IMR-90 (cell line): ENCODE measurements around the gene IFT81. TPM values are rescaled to one million over a fixed set of nuclear protein-coding genes. Genes with fewer than 3 reads are reported as not detected.
A peak's percentile ranks its signal among the peaks of the same experiment; 100 is the strongest.

Experiments used
- ATAC-seq: fragments of 200-7000 bp; cut with Tn5 transposase; 2 replicates; pipeline ENCODE4 v1.9.1; 2020; ENCODE audit warnings: low read depth, mild to moderate bottlenecking, moderate library complexity
- BruUV-seq: library from RNA; stranded (reverse); fragments of 400-500 nt; replicated peaks from 2 replicates; lab custom pipeline; 2021; lab: Mats Ljungman, UMichigan
- CTCF ChIA-PET: fragments of 300-600 bp; formaldehyde crosslinking; extraction: SDS; loops from one replicate; lab custom pipeline; 2021; ENCODE audit warnings: antibody characterized with exemption; lab: Yijun Ruan, JAX
- POLR2A ChIA-PET: fragments of 300-600 bp; sonication (Branson Sonifier 250); formaldehyde crosslinking; loops from one replicate; lab custom pipeline; 2022; ENCODE audit warnings: antibody characterized with exemption; ENCODE audit not compliant: unreplicated experiment; lab: Charles Lee
- DNase-seq: peaks from one replicate; pipeline ENCODE4 v3.0.0; 2013
- H2AFZ ChIP-seq: replicated peaks from 2 replicates; pipeline ENCODE3; 2013; ENCODE audit warnings: low read length, mild to moderate bottlenecking; ENCODE audit not compliant: poor library complexity
- H2AK5ac ChIP-seq: 2 replicates; pipeline ENCODE4 v1.6.1; 2013; ENCODE audit warnings: low read depth, low read length, inconsistent platforms
- H2AK9ac ChIP-seq: replicated peaks from 2 replicates; pipeline ENCODE3; 2013; ENCODE audit warnings: mild to moderate bottlenecking, low read depth, low read length, moderate library complexity; ENCODE audit not compliant: poor library complexity
- H2BK120ac ChIP-seq: 2 replicates; pipeline ENCODE4 v1.6.1; 2013; ENCODE audit warnings: low read depth, low read length, inconsistent platforms
- H2BK15ac ChIP-seq: 3 replicates; pipeline ENCODE4 v1.6.1; 2013; ENCODE audit warnings: low read depth, low read length, inconsistent platforms
- H2BK20ac ChIP-seq: 2 replicates; pipeline ENCODE4 v1.6.1; 2013; ENCODE audit warnings: low read depth, mild to moderate bottlenecking, inconsistent platforms, low read length, moderate library complexity
- H2BK5ac ChIP-seq: 2 replicates; pipeline ENCODE4 v1.6.1; 2013; ENCODE audit warnings: mild to moderate bottlenecking, low read depth, low read length, inconsistent platforms; ENCODE audit not compliant: poor library complexity, severe bottlenecking
- H3K14ac ChIP-seq: replicated peaks from 2 replicates; pipeline ENCODE4 v1.6.1; 2013; ENCODE audit warnings: low read depth, low read length, inconsistent platforms
- H3K18ac ChIP-seq: 2 replicates; pipeline ENCODE4 v1.6.1; 2013; ENCODE audit warnings: low read depth, low read length, control low read depth
- H3K23ac ChIP-seq: 2 replicates; pipeline ENCODE4 v1.6.1; 2013; ENCODE audit warnings: low read depth, low read length, inconsistent platforms
- H3K27ac ChIP-seq: 2 replicates; pipeline ENCODE4 v1.5.1; 2013; ENCODE audit warnings: mild to moderate bottlenecking, control low read depth, low read length; ENCODE audit not compliant: insufficient read depth
- H3K27me3 ChIP-seq: 2 replicates; pipeline ENCODE4 v1.6.1; 2013; ENCODE audit warnings: low read length; ENCODE audit not compliant: control insufficient read depth, insufficient read depth
- H3K36me3 ChIP-seq: 2 replicates; pipeline ENCODE4 v1.6.1; 2013; ENCODE audit warnings: low read length, mixed read lengths; ENCODE audit not compliant: control insufficient read depth, insufficient read depth
- H3K4ac ChIP-seq: 2 replicates; pipeline ENCODE4 v1.6.1; 2013; ENCODE audit warnings: low read depth, low read length, inconsistent platforms
- H3K4me1 ChIP-seq: 2 replicates; pipeline ENCODE4 v1.6.1; 2013; ENCODE audit warnings: low read length, mixed read lengths; ENCODE audit not compliant: control insufficient read depth, insufficient read depth
- H3K4me2 ChIP-seq: 2 replicates; pipeline ENCODE4 v1.6.1; 2013; ENCODE audit warnings: low read depth, mild to moderate bottlenecking, control low read depth, low read length, moderate library complexity
- H3K4me3 ChIP-seq: 2 replicates; pipeline ENCODE4 v1.5.1; 2013; ENCODE audit warnings: low read depth, mild to moderate bottlenecking, control low read depth, low read length, moderate library complexity; ENCODE audit not compliant: insufficient read depth
- H3K56ac ChIP-seq: 2 replicates; pipeline ENCODE4 v1.6.1; 2013; ENCODE audit warnings: low read length, inconsistent platforms; ENCODE audit not compliant: insufficient read depth; ENCODE audit errors: extremely low read depth
- H3K79me1 ChIP-seq, 2 experiments: 2 replicates each; pipeline ENCODE4 v1.6.1; 2013; ENCODE audit warnings: low read length in 2 of 2, inconsistent platforms in 1 of 2, low read depth in 1 of 2
- H3K9ac ChIP-seq: 2 replicates; pipeline ENCODE4 v1.6.1; 2013; ENCODE audit warnings: low read depth, low read length, control low read depth
- H3K9me1 ChIP-seq: 2 replicates; pipeline ENCODE4 v1.6.1; 2013; ENCODE audit warnings: low read length, inconsistent platforms; ENCODE audit not compliant: insufficient read depth
- H3K9me3 ChIP-seq: 2 replicates; pipeline ENCODE4 v1.6.1; 2013; ENCODE audit warnings: low read length; ENCODE audit not compliant: control insufficient read depth, insufficient read depth
- H4K20me1 ChIP-seq: 2 replicates; pipeline ENCODE4 v1.6.1; 2013; ENCODE audit warnings: low read length, inconsistent platforms; ENCODE audit not compliant: insufficient read depth
- H4K5ac ChIP-seq: 2 replicates; pipeline ENCODE4 v1.6.1; 2013; ENCODE audit warnings: mild to moderate bottlenecking, low read depth, low read length, control low read depth
- H4K8ac ChIP-seq, 2 experiments: 2 replicates each; pipeline ENCODE4 v1.6.1; 2013; ENCODE audit warnings: low read depth in 2 of 2, low read length in 2 of 2, control low read depth in 1 of 2, inconsistent platforms in 1 of 2
- H4K91ac ChIP-seq: 2 replicates; pipeline ENCODE4 v1.6.1; 2013; ENCODE audit warnings: low read depth, low read length, inconsistent platforms; ENCODE audit not compliant: insufficient read depth
- BHLHE40 ChIP-seq: fragments of 150-350 bp; IDR thresholded peaks from 2 replicates; pipeline ENCODE4 v1.6.1; 2016; ENCODE audit warnings: mild to moderate bottlenecking, low read depth, low read length
- CEBPB ChIP-seq: IDR thresholded peaks from 2 replicates; pipeline ENCODE4 v1.6.1; 2012; ENCODE audit warnings: low read depth, low read length, improper control_type of control experiment
- CHD1 ChIP-seq: IDR thresholded peaks from 2 replicates; pipeline ENCODE4 v1.6.1; 2012; ENCODE audit warnings: low read depth, low read length, improper control_type of control experiment
- FOS ChIP-seq: fragments of 150-350 bp; IDR thresholded peaks from 2 replicates; pipeline ENCODE4 v1.6.1; 2016; ENCODE audit warnings: low read depth, low read length
- MAFK ChIP-seq: IDR thresholded peaks from 2 replicates; pipeline ENCODE4 v1.6.1; 2012; ENCODE audit warnings: low read depth, low read length, improper control_type of control experiment
- MAZ ChIP-seq: IDR thresholded peaks from 2 replicates; pipeline ENCODE4 v1.6.1; 2012; ENCODE audit warnings: low read depth, mild to moderate bottlenecking, low read length, improper control_type of control experiment, moderate library complexity, borderline replicate concordance
- MXI1 ChIP-seq: IDR thresholded peaks from 2 replicates; pipeline ENCODE4 v1.6.1; 2012; ENCODE audit warnings: low read depth, mild to moderate bottlenecking, low read length, moderate library complexity, borderline replicate concordance
- NFE2L2 ChIP-seq: fragments of 150-350 bp; IDR thresholded peaks from 2 replicates; pipeline ENCODE4 v1.6.1; 2016; ENCODE audit warnings: low read depth, mild to moderate bottlenecking, low read length
- POLR2A ChIP-seq: IDR thresholded peaks from 2 replicates; pipeline ENCODE4 v1.6.1; 2012; ENCODE audit warnings: mild to moderate bottlenecking, low read depth, low read length
- RCOR1 ChIP-seq: IDR thresholded peaks from 2 replicates; pipeline ENCODE4 v1.6.1; 2012; ENCODE audit warnings: mild to moderate bottlenecking, low read length, improper control_type of control experiment; ENCODE audit not compliant: insufficient replicate concordance
- RFX5 ChIP-seq: IDR thresholded peaks from 2 replicates; pipeline ENCODE4 v1.8.0; 2012; ENCODE audit warnings: low read depth, mild to moderate bottlenecking, low read length, moderate library complexity
- SMC3 ChIP-seq: fragments of 150-350 bp; IDR thresholded peaks from 2 replicates; pipeline ENCODE4 v1.6.1; 2016; ENCODE audit warnings: low read depth, mild to moderate bottlenecking, antibody characterized with exemption, low read length, moderate library complexity
- WGBS, 2 experiments: methylation state at CpG; one replicate each; pipeline versions ENCODE4 v1.1.5 to v1.1.7; 2013; ENCODE audit warnings: missing lambda C conversion rate in 2 of 2; ENCODE audit not compliant: insufficient read length in 1 of 2; ENCODE audit errors: extremely low coverage in 2 of 2; 5-methylcytosine and 5-hydroxymethylcytosine counted together
- dilution Hi-C: fragments of 300-500 bp; cut with HindIII; formaldehyde crosslinking; loops from one replicate; pipeline ENCODE4 v1.14.3; 2018; ENCODE audit warnings: low sequenced_read_pairs; ENCODE audit not compliant: unreplicated experiment
- in situ Hi-C: fragments of 300-500 bp; cut with MboI; formaldehyde crosslinking; loops from 3 replicates; pipeline ENCODE4 v1.14.3; 2019; ENCODE audit warnings: low sequenced_read_pairs, inconsistent platforms, mixed read lengths
- intact Hi-C: fragments of 100-400 bp; cut with micrococcal nuclease; formaldehyde crosslinking; loops from 2 replicates; pipeline ENCODE4 v1.10.0; 2022
- polyA plus RNA-seq, 3 experiments: library from polyadenylated mRNA; depleted of rRNA; stranded (reverse); fragments of >200 nt; gene quantifications; 2 replicates each; pipeline ENCODE4 v1.2.3, GENCODE V29; 2012; ENCODE audit warnings: low replicate concordance in 1 of 3
- total RNA-seq: library from RNA; depleted of rRNA; stranded (reverse); fragments of >200 nt; gene quantifications from 2 replicates; pipeline ENCODE4 v1.2.3, GENCODE V29; 2012
- TF ChIP-seq, protein P1 (sequence below): conservative IDR thresholded peaks from 2 replicates; pipeline ENCODE4 v1.5.1; 2012; ENCODE audit warnings: mild to moderate bottlenecking, low read depth, low read length, improper control_type of control experiment
- TF ChIP-seq, protein P2 (sequence below): fragments of 150-350 bp; IDR thresholded peaks from 2 replicates; pipeline ENCODE4 v1.6.1; 2016; ENCODE audit warnings: low read depth, mild to moderate bottlenecking, low read length, moderate library complexity, borderline replicate concordance
- TF ChIP-seq, protein P3 (sequence below): fragments of 150-350 bp; IDR thresholded peaks from 2 replicates; pipeline ENCODE4 v1.6.1; 2017; ENCODE audit warnings: mild to moderate bottlenecking, antibody characterized with exemption, low read length, low read depth

IFT81 gene
- total and polyA plus RNA-seq, 2 of the 4 experiments (the other 2 are of a cell fraction), result 6.1 to 8.1 TPM

- Histone ChIP-seq H2BK120ac (peak overlapping the region; percentile 67; the same call in 1 of the 2 replicates), H3K79me1 (peaks cover 0 to 10% of the 10 kb centered on the region in 2 experiments; a peak in 1 of 4 replicates), H2BK20ac (peak overlapping the region; percentile 47; the same call in 1 of the 2 replicates), H3K14ac (peak overlapping the region; percentile 29; the same call in 1 of the 2 replicates), H3K27ac (peak overlapping the region; percentile 26; the same call in 1 of the 2 replicates), H2AK9ac (no peak overlapping the region), H3K4me1 (peaks cover 3% of the 10 kb centered on the region; the same call in 1 of the 2 replicates), H4K91ac (no peak overlapping the region), H3K18ac (peak overlapping the region; percentile 37), H3K4me3 (no peak overlapping the region), H3K23ac (peak overlapping the region; percentile 21), H2BK5ac (peak overlapping the region; percentile 39), H3K36me3 (peaks cover 2% of the 10 kb centered on the region; the same call in 1 of the 2 replicates), H4K5ac (peak overlapping the region; percentile 78), H3K56ac (no peak overlapping the region), H2AFZ (no peak overlapping the region), H4K8ac (0 out of 4 replicates have a peak overlapping the region, but pooled peaks of 1 of the 2 experiments have one; percentile 12), H3K9ac (no peak overlapping the region), H3K27me3 (no peaks in the 10 kb centered on the region), H3K9me1 (peaks cover 8% of the 10 kb centered on the region), H3K4me2 (peak overlapping the region; percentile 61), H3K4ac (peak overlapping the region; percentile 61), H2BK15ac (peak overlapping the region; percentile 49; the same call in 2 of the 3 replicates), H4K20me1 (no peaks in the 10 kb centered on the region), H2AK5ac (peak overlapping the region; percentile 59), H3K9me3 (no peaks in the 10 kb centered on the region)
- intact Hi-C loops, result no loop called here
- no peak for DNase-seq
- in situ Hi-C loops, result no loop called here
- ATAC-seq, result no peak
- ChIA-PET CTCF (no interaction called here), POLR2A (no interaction called here)
- dilution Hi-C loops, result no loop called here
- WGBS, 2 experiments, result no CpG with 5 or more reads among the region's 7 CpGs
- BruUV-seq, result no TSS peak
- TF ChIP-seq MXI1 (no peak), NFE2L2 (no peak), POLR2A (no peak), FOS (no peak), MAFK (no peak), CEBPB (no peak), SMC3 (no peak), RFX5 (no peak), RCOR1 (no peak), MAZ (no peak), BHLHE40 (no peak), CHD1 (no peak)
- TF ChIP-seq, protein P1, sequence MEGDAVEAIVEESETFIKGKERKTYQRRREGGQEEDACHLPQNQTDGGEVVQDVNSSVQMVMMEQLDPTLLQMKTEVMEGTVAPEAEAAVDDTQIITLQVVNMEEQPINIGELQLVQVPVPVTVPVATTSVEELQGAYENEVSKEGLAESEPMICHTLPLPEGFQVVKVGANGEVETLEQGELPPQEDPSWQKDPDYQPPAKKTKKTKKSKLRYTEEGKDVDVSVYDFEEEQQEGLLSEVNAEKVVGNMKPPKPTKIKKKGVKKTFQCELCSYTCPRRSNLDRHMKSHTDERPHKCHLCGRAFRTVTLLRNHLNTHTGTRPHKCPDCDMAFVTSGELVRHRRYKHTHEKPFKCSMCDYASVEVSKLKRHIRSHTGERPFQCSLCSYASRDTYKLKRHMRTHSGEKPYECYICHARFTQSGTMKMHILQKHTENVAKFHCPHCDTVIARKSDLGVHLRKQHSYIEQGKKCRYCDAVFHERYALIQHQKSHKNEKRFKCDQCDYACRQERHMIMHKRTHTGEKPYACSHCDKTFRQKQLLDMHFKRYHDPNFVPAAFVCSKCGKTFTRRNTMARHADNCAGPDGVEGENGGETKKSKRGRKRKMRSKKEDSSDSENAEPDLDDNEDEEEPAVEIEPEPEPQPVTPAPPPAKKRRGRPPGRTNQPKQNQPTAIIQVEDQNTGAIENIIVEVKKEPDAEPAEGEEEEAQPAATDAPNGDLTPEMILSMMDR, result no peak
- TF ChIP-seq, protein P2, sequence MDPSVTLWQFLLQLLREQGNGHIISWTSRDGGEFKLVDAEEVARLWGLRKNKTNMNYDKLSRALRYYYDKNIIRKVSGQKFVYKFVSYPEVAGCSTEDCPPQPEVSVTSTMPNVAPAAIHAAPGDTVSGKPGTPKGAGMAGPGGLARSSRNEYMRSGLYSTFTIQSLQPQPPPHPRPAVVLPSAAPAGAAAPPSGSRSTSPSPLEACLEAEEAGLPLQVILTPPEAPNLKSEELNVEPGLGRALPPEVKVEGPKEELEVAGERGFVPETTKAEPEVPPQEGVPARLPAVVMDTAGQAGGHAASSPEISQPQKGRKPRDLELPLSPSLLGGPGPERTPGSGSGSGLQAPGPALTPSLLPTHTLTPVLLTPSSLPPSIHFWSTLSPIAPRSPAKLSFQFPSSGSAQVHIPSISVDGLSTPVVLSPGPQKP, result no peak
- TF ChIP-seq, protein P3, sequence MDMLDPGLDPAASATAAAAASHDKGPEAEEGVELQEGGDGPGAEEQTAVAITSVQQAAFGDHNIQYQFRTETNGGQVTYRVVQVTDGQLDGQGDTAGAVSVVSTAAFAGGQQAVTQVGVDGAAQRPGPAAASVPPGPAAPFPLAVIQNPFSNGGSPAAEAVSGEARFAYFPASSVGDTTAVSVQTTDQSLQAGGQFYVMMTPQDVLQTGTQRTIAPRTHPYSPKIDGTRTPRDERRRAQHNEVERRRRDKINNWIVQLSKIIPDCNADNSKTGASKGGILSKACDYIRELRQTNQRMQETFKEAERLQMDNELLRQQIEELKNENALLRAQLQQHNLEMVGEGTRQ, result no peak
Measured at GRCh38 chr12:110217996-110218674, 94.0 kb downstream of the IFT81 start.
